HG03342 (cell line): ENCODE measurements around the gene BSX.

Experiments used
- ATAC-seq: cut with Tn5 transposase; IDR thresholded peaks from one replicate; pipeline ENCODE4 v1.9.1; 2021; ENCODE audit warnings: mild to moderate bottlenecking, moderate library complexity; ENCODE audit not compliant: unreplicated experiment

The BSX gene

GRCh38 chr11:122981388-122982264, at the start of gene BSX:
Gene BSX (minus strand): TSS chr11:122981834. CDS start chr11:122981671, 163 bp downstream.
- no peak for ATAC-seq

DNA sequence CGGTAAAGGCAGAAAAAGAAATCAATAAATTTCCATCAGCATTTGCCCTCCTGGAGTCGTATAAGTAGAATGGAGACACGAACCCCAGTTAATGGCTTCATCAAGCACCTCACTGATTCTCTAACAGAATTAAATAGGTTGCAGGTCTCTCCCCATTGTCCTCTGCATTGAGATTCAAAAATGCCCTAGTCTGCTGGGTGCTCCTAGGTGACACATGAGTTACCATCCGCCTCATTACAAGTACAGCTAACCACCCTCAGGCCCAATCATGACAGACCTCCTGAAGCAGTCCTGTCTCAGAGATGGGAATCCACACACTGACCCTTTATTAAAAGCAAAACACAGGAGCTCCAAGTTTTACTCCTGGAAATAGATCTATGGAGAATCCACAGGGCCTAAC, 48.9 kb upstream of the BSX start:
- no peak for ATAC-seq

DNA sequence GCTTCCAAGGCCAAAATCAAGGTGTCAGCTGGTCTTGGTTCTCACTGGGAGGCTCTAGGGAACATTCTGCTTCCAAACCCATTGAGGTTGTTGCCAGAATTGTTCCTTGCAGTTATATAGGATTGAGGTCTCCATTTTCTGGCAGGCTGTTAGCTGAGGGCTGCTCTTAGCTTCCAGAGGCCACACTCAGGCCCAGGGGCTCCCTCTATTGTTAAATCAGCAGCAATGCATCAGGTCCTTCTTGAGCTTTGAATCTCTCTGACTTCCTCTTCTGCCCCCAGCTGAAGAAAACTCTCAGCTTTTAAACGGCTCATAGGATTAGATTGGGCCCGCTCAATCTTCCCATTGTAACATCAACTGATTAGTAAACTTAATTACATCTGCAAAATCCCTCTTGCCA, 39.3 kb upstream of the BSX start:
- ATAC-seq = peak; percentile 83

DNA sequence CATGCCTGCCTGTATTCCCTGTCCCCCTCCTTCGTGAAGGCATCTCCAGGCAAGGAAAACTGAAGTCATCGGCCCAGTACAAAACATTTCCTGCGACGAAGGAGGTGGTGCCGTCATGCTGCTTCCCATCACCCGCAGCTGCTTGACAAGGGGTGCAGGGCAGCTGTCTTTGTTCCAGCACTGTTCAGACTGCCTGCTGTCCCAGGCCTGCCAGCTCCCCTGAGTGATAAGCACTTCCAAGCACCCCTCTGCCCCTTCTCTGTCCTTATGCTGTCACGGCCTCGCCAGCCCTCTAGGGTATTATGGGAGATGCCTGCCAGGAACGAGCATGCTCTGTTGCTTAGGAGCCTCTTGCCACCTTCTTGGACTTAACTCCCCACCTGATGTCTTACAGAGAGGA, 37.1 kb upstream of the BSX start:
- ATAC-seq = no peak

DNA sequence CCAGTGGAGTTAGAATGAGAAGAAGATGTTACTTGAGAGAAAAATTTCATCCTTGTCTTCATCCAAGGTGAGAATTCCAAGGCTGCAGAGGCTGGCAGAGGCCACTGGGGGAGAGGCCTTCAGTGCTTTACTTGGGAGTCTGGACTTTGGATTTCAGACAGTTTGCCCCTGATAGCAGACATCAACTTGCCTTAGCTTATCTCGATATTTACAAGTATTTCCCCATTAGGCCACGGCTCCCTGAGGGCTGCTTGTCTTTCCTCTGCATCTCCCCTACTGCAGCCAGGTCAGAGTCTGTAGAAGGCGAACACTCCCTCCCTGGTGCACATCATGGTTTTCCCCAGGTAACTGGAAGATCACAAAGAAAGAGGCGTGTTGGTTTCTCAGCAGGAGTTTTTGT, 29.9 kb upstream of the BSX start:
- ATAC-seq = no peak

DNA sequence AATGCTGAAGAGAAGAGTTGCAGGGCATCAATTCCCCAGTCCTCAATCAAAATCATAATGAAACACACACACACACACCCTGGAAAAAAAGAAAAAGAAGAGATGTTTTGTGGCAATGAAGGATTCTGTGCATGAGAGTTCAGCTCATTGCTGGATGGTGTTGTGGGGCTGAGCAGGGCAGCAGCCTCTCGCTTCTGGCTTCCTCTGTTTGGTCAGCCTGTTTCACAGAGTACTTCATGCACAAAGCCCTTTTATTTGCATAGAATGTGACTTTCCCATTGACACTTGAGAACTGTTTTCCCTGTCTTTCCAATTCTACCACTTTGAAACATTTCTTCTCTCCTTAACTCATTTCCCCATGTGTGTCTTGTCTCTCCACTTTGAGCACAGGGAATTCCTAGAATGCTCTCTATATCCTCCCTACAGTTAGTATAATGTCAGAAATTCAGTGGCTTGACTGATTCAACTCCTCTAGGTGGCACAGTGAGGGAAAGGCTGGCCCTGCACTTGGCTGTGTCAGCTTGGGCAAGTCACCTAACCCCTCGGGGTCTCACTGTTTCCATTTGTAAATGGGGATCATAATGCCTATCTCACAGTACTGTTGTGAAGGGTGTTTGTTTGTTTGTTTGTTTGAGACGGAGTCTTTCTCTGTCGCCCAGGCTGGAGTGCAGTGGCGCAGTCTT, 25.4 kb upstream of the BSX start:
- ATAC-seq = no peak

DNA sequence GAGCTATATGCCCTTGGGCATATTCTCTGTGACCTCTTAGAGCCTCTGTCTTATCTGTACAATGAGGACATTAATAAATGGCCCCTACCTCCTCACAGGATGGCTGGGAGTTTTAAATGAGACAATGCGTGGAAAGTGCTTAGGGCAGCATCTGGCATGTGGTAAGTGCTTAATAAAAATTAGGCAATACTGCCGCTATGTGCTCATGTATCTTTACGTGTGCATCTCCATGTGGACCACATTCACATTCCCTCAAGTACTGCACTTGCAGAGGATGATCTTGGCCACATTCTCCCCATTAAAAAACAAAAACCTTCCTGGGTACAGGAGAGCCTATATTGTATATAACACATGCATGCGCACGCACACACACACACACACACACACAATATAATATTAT, 19.1 kb upstream of the BSX start:
- ATAC-seq = no peak

- no peak for ATAC-seq
Measured at GRCh38 chr11:122998727-122999366, 17.2 kb upstream of the BSX start.

DNA sequence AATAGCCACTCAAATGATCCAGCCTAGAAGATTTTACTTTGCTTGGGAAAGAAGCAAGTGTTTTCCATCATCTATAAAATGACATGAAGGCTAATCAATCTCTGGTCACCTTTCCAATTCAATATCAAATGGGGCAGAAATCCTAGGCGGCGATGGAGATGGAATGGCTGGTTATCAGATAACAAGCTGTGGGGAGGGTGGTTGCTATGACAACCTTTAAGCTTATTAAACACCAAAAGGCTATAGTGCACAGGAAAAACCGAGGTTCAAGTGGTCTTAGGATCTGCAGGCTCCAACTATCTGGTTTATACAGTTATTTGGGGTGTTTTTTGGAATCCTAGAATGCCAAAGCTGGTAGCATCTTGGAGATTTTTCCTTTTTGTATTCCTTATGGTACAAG, 13.9 kb upstream of the BSX start:
- ATAC-seq = no peak

DNA sequence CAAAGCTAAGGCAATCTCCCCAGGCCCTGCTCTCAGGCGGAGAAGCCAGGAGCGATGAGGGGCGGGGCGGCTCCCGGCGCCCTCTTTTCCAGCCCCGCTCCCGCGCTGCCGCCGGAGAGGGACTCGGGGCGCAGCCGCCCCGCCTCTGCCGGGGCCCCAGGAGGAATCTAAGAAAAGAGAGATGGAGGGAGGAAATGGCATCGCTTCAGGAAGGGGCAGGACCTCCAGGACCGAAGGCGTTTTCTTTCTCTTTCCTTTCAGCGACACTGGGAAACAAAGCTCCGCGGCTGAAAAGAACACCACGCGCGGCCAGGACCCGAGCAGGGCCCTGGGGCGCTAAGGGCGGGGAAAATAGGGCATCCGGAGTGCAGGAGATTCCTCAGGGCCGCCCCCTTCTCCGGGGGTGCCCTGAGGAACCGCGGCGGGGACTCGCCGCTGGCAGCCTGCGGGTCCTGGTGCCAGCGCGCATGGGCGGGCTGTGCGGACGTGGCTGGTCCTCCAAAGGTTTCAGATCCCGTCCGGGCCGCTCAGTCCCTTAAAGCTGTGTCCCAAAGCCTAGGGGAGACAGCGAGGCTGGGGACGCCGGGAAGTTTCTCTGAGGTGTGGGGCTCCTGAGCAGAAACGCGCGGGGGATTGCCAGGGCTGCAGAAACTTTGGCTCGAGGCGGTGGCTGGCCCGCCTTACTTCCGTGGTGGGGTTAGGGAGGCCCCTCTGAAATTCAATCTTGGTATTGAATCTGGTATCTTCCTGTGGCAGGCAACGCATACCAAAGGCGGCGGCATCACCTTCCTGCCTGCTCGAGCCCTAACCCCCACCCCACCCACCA, 2.8 kb upstream of the BSX start:
- no peak for ATAC-seq

DNA sequence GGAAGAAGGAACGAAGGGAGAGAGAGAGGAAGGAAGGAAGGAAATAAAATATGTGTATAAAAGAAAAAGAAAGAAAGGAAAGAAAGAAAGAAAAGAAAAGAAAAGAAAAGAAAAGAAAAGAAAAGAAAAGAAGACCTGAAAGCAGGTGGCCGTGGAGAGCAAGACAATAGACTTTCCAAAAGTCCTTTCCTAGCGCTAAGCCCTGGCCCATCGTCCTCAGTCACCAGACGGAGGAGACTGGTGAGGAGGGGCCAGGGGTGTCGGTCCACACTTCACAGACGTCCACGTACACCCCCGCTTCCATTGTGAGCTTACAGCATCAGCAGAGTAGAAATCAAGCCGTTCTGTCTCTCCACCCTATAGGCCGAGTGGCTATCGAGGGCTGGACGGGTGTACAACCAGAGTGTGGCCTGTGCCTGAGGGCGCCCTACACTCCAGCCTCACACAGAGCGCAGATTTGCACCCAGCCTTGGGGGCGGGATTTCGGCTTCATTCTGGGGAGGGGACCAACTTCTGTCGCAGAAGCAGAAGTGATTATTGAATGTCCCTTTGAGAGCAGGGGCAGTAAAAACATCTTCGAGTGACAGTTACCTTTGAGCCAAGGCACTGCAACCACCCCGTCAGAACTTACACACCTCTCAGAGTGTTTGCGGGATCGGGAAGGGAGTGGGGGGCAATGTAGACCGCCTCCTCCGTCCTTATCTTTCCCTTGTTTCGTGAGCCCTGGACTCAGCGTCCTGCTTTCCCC, 2.0 kb upstream of the BSX start:
- ATAC-seq = no peak

DNA sequence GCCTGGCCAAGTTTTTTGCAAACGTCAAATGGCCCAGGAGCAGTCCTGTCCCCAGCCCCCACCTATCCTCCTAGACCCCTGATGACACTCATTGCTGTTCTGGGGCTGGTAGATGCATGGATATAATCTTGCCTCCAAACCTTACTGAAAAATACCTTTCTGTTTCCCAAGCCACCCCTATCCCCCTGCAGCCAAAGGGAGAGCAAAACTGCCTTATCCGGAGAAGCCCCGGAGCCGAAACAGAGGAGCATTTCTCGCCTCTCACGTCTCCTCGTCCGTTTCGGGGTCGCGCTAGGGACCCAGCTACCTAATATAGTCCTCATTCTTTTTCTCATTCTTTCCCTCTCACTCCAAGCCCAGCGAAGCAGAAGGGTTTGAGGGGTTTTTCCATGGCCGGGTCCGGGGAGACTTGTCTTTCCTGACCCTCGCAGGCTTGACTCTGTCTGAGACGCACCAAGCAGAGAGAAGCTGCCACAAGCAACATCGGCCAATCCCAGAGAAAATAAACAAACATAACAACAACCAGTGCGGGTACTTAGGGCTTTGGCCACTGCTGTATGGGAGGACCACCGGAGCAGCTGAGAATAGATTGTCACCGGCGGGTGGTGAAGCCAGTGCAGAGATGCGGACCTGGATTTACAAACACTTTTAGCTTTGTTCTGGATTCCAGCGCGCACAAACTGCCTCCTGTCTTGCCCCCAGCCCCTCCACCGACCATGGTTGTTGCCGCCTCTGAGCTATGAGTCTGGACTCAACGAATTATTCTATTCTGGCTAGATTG, 1.6 kb downstream of the BSX start:
- ATAC-seq = no peak

DNA sequence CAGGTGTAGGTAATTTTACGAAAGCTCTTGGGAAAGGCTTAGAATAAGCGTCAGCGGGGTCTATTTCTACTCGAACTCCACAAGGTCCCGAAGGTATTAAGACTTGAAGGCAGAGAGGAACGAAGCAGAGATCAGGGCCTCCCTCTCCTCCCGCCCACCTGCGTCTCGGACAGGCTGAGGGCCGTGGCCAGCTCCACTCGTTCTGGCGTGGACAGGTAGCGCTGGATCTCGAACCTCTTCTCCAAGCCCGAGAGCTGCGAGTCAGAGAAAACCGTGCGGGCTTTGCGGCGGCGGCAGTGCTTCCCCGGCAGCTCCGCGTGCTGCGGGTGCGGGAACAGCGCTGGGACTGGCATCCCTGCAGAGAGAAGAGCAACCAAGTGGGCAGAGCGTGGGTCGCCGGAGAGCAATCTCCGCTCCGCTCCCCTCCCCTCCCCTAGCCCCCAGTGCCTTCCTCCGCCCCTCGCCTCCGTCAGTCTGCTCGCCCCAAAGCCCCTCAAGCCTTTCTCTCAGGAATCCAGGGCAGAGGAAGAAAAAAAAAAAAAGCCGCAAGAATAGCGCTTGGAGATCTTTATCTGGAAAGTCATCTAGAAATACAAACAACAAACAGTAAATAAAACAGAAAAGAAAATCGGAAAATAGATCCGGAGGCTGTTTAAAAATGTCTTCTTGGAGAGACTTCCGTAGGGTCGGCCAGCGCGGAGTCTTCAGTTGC, 2.4 kb downstream of the BSX start:
- no peak for ATAC-seq

GRCh38 chr11:122978299-122978620, 3.4 kb downstream of the BSX start:
- no peak for ATAC-seq

GRCh38 chr11:122977470-122978298, 4.0 kb downstream of the BSX start:
- ATAC-seq = no peak

- no peak for ATAC-seq
Measured at GRCh38 chr11:122976734-122977469, 4.7 kb downstream of the BSX start.

- ATAC-seq = no peak
Measured at GRCh38 chr11:122976061-122976733, 5.4 kb downstream of the BSX start.
